GM19035 (cell line): ENCODE data around the gene DARS2.
"Not testable (repeated sequence)": the region's sequence is repeated elsewhere in the genome, so short reads cannot be mapped to it uniquely, and the experiment has no call there.

Source experiments
- ATAC-seq: cut with Tn5 transposase; IDR thresholded peaks from one replicate; pipeline ENCODE4 v1.9.1; 2021; ENCODE audit not compliant: unreplicated experiment

DARS2 gene

GRCh38 chr1:173824315-173825081, at the start of gene DARS2, which contains the start of gene CENPL:
DARS2 (plus strand) TSS chr1:173824673; CDS start chr1:173825230, 557 bp downstream.
CENPL (minus strand) TSS chr1:173824883; CDS start chr1:173811299, 13,584 bp downstream.
- ATAC-seq: peak; percentile 79

- ATAC-seq: no peak
Measured at GRCh38 chr1:173775578-173776226, 48.8 kb upstream of the DARS2 start.

GRCh38 chr1:173779936-173780335, 44.5 kb upstream of the DARS2 start:
- ATAC-seq: no peak

- no peak for ATAC-seq
Measured at GRCh38 chr1:173784997-173785396, 39.5 kb upstream of the DARS2 start.

GRCh38 chr1:173789841-173790240, 34.6 kb upstream of the DARS2 start:
- no peak for ATAC-seq

GRCh38 chr1:173798078-173798477, 26.4 kb upstream of the DARS2 start:
- ATAC-seq: no peak

- ATAC-seq: not testable (repeated sequence)
Measured at GRCh38 chr1:173799995-173800394, 24.5 kb upstream of the DARS2 start.

- ATAC-seq: no peak
Measured at GRCh38 chr1:173802961-173803360, 21.5 kb upstream of the DARS2 start.

- ATAC-seq: not testable (repeated sequence)
Measured at GRCh38 chr1:173813654-173814053, 10.8 kb upstream of the DARS2 start.

GRCh38 chr1:173818459-173818858, 6.0 kb upstream of the DARS2 start:
- no peak for ATAC-seq

GRCh38 chr1:173821680-173822079, 2.8 kb upstream of the DARS2 start:
- no peak for ATAC-seq

GRCh38 chr1:173823781-173824314, 625 bp upstream of the DARS2 start:
- ATAC-seq: peak; percentile 46

GRCh38 chr1:173827611-173828010, 3.1 kb downstream of the DARS2 start:
- no peak for ATAC-seq

- no peak for ATAC-seq
Measured at GRCh38 chr1:173832748-173833147, 8.3 kb downstream of the DARS2 start.

GRCh38 chr1:173852105-173852504, 27.6 kb downstream of the DARS2 start:
- ATAC-seq: no peak

- ATAC-seq: no peak
Measured at GRCh38 chr1:173853074-173853473, 28.6 kb downstream of the DARS2 start.

- ATAC-seq: no peak
Measured at GRCh38 chr1:173856014-173856413, 31.5 kb downstream of the DARS2 start.

GRCh38 chr1:173856903-173857302, 32.4 kb downstream of the DARS2 start:
- no peak for ATAC-seq

GRCh38 chr1:173857363-173857917, 33.0 kb downstream of the DARS2 start:
- ATAC-seq: no peak

GRCh38 chr1:173859547-173859946, 35.1 kb downstream of the DARS2 start:
- ATAC-seq: not testable (repeated sequence)

- ATAC-seq: no peak
Measured at GRCh38 chr1:173860065-173860464, 35.6 kb downstream of the DARS2 start.

GRCh38 chr1:173861731-173862145, 37.3 kb downstream of the DARS2 start:
- ATAC-seq: no peak
